Effector CD4-positive, alpha-beta T cell (primary cell): ENCODE results near the gene BIN1.

ENCODE experiments used
- DNase-seq: peaks from one replicate; pipeline ENCODE4 v3.0.0-alpha.2; 2020

Gene BIN1

GRCh38 chr2:127103243-127104165 lies 3.5 kb downstream of the BIN1 start:
- DNase-seq = no peak

- DNase-seq = no peak
These were observed 4.3 kb downstream of the BIN1 start for GRCh38 chr2:127102521-127103242.

GRCh38 chr2:127101756-127102477 lies 5.0 kb downstream of the BIN1 start:
- DNase-seq = no peak

- DNase-seq = no peak
These were observed 5.8 kb downstream of the BIN1 start for GRCh38 chr2:127101048-127101611.

GRCh38 chr2:127100251-127101047 lies 6.5 kb downstream of the BIN1 start:
- no peak for DNase-seq

GRCh38 chr2:127098711-127099110 lies 8.2 kb downstream of the BIN1 start:
- DNase-seq = no peak

- no peak for DNase-seq
These were observed 8.9 kb downstream of the BIN1 start for GRCh38 chr2:127097841-127098651.

GRCh38 chr2:127097471-127097765 lies 9.5 kb downstream of the BIN1 start:
- DNase-seq = no peak

- DNase-seq = no peak
These were observed 10.1 kb downstream of the BIN1 start for GRCh38 chr2:127096718-127097470.

- no peak for DNase-seq
These were observed 10.7 kb downstream of the BIN1 start for GRCh38 chr2:127096280-127096679.

GRCh38 chr2:127095784-127096183 lies 11.2 kb downstream of the BIN1 start:
- DNase-seq = no peak

- DNase-seq = no peak
These were observed 11.7 kb downstream of the BIN1 start for GRCh38 chr2:127095367-127095641.

- no peak for DNase-seq
These were observed 12.2 kb downstream of the BIN1 start for GRCh38 chr2:127094509-127095366.

GRCh38 chr2:127093648-127094210 lies 13.2 kb downstream of the BIN1 start:
- DNase-seq = no peak

- no peak for DNase-seq
These were observed 13.9 kb downstream of the BIN1 start for GRCh38 chr2:127092901-127093516.

GRCh38 chr2:127092306-127092705 lies 14.6 kb downstream of the BIN1 start:
- DNase-seq = no peak

GRCh38 chr2:127091886-127092285 lies 15.1 kb downstream of the BIN1 start:
- no peak for DNase-seq

GRCh38 chr2:127091148-127091547 lies 15.8 kb downstream of the BIN1 start:
- no peak for DNase-seq
